HUDEP-2 (cell line): ENCODE measurements around the gene CHM.
A peak's percentile ranks its signal among the peaks of the same experiment; 100 is the strongest.

Experiments used
- DNase-seq, 76 experiments: peaks; one replicate each; lab custom pipeline; 2025; ENCODE audit not compliant: unreplicated experiment in 76 of 76; lab: John Stamatoyannopoulos, UW

The CHM gene

DNA sequence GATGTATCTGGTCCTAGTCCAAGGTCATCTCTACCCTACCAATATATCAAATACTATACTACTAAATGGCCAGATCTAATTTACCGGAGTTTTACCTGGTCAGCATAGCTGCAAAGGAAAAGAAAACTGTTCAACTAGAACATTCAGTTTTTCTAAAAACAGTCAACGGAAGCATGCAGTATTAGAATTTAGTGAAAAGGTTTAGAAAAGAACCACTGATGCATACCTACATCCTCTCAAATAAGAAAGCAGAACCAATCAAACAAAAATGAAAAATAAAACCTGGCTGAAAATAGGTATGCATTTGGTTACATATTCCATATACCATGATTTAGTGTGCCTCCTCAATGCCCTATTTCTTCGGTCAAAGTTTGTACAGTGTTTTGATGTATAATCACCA is 140.0 kb downstream of the CHM start:
- DNase-seq, result no peak

DNA sequence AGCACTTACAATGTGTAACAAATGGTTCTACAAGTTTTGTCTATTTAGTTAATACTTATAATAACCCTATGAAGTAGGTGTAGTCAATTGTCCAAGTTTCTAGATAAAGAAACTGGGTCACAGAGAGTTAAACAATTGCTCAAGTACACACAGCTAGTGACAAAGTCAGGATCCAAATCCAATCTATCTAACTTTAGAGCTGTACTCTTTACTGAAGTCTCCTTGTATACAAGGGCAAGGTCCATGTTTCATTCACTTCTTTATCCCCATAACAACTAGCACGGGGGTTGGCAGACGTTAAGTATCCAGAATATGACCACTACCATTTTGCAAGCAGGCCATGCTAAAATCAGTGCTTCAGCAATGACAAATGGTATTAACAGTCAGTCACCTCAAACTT is 141.0 kb downstream of the CHM start:
- DNase-seq, result no peak

DNA sequence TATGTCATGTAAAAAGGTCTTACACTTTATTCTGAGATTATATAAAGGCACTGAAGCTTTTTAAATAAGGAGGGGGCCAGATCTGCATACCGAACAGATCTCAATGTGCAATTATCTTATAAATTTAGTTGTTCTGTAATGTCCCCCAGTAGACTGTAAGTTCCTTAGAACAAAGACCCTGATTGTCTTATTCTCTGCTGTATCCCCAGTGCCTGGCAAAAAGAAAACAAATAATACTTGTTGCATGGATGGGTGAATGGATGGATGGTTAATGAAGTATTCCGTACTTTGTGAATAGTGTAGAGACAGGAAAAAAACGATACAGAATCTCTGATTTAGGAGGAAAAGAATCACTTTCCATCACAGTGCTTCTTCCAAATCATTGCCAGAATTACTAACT is 141.5 kb downstream of the CHM start:
- no peak for DNase-seq

DNA sequence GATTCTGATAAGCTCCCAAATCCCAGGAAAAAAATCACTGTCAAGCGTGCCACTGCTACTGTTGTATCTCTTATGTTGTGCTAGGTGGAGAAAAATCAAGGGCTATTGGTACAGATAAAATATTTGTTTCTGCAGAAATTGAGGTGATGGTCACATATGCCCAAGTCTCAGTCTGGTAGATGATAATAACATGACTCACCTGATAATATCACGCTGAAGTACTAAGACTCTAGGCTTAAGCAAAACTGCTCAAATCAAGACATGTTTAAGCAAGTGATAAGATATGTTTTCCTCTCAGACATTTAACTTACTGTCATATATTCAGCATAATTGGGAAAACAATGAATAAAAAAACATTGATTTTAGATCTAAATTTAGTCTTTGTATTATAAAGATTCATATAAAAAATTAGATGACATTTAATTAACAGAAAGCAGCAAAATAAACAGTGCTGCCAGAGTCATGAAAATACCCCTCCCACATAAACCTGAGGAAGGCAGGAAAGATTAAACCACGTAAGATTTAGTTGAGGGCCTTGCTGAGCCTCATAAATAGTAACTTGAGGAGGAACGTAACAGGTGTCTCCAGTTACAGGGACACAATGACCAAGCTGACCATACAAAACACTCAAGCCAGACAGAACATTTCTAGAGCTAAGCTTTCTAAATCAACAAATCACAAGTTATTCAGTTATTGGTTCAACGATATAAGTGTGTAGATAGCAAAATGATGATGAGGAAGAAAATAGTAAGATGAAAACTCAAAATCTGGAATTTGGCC is 143.5 kb downstream of the CHM start:
- DNase-seq, result peak in 3 of 76 experiments; percentile 0 to 27 (median 2)

DNA sequence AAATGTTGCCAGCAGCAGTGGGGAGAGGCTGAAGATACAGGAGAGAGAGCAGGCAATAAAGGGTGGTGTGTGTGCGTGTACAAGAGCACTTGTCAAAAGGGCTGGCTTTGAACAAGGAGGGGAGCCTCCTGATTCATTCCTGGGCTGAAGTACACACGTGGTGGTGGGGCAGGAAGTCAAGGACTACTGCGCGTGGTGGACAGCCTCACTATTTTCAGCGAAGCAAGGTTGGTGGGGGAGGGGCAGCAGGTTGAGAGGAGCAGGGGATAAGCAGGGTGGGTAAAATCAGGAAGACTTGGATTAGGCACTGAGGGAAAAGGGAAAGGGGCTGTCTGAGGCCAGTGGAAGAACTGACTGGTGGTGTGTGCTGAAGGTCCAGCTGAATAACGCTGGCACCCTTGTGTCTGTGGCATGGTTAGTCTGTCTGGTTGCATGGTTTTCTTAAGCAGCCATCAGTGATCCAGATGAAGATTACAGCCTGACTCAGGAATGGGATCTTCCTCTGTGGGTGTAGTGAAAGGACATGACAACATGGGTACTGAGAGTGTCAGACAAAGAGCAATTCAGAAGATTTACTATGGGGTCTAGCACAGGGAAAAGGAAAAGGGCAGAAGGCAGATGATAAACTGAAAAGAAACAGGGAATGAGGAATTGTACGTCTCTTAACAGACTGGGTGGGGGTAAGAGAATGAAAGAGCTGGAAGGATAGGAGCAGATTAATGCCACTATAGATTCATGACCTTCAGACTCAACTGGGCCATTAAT is 149.8 kb downstream of the CHM start:
- DNase-seq, result no peak

DNA sequence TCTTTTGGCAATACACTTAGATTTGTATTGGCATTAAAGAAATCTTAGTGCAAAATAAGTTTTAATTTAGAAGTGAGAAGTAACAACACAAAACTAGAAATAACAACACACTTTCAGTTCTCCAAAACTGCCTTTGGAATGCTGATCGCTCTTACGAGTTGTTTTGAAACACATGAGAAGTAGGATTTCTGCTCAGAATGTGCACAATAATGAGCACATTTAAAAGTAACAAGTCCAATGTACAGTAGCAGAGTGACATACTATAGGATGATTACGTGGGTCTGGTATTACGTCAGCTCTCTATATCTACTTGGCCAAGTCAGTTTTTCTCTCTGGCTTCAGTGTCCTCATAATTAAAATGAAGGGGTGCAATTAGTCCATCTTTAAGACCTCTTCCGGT is 164.8 kb downstream of the CHM start:
- DNase-seq, result no peak

DNA sequence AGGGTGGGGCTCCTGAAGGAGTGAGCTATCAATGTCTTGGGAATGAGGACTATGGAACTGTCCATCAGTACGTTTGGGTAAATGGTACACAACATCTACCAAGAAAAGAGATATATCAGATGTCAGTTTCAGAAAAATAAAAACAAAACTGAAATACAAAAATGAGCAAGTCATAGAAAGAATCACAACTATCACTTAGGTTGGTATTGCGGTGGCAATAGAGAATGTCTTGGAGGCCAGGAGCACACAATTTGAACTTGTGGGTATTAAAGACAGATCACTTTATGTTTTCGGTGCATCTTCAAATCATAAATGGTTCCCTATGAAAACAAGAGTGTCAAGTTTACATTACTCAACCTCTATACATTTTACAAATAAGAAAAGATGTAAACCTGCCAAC is 176.8 kb downstream of the CHM start:
- DNase-seq, result no peak

DNA sequence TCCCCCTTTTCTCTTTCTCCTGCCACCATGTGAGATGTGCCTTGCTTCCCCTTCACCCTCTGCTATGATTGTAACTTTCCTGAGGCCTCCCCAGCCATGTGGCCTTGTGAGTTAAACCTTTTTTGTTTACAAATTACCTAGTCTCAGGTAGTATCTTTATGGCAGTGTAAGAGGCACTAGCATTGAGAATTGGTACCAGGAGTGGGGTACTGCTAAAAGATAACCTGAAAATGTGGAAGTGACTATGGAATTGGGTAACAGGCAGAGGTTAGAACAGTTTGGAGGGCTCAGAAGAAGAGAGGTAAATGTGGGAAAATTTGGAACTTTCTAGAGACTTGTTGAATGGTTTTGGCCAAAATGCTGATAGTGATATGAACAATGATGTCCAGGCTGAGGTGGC is 182.0 kb downstream of the CHM start:
- no peak for DNase-seq

DNA sequence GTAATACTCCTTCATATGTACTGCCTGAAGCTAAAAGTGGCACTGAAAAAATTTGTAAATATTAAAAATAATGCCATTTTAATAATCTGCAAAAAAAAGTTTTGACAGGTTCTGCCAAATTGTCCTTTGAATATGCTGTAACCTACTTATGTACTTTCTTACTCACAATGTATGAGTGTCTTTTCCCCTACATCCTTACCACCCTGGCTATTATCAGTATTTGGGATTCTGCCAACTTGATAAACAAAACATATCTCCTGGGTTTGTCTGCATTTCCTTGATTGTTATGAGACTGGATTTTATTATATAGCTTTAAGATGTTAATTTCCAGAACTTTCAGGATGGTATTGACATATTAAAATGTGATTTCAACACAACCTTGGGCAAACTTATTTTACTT is 187.9 kb downstream of the CHM start:
- DNase-seq, result peak in 2 of 76 experiments; percentile 0 to 1

DNA sequence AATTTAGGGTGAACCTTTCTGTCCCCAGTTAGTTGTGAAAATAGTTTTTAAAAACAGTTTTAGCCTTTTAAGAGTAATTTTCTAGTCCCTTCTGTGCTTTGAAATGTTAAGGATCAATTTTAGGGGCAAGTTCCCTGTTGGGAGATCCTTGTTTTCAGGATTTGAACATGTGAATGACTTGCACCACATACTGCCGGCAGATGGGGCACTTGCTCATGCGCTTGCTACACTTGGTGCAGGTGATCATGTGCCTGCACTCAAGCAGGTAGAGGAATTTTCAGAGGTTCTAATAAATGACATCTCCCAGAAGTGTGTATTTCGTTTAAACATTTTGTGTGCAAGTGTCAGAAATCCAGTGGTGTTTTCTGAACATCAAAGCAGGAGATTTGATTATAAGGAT is 195.9 kb downstream of the CHM start:
- peak in 15 of 76 experiments; percentile 0 to 11 (median 1) for DNase-seq

DNA sequence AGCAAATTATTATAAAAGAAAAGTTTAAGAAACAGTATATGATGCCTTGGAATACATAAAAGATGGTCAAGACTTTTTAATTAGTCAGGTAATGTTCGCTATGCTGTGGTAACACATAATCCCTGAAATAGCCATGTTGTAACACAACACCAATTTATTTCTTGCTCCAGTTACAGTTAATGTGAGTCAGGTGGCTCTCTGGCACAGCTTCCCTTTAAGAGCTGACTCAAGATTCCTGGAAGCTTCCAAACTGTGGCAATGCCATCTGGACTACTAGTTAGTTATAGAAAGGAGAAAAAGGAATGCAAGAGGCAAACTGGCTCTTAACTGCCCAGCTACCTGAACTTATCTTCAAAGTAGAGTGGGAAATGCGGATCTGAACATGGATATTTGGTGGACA is 210.5 kb downstream of the CHM start:
- no peak for DNase-seq

DNA sequence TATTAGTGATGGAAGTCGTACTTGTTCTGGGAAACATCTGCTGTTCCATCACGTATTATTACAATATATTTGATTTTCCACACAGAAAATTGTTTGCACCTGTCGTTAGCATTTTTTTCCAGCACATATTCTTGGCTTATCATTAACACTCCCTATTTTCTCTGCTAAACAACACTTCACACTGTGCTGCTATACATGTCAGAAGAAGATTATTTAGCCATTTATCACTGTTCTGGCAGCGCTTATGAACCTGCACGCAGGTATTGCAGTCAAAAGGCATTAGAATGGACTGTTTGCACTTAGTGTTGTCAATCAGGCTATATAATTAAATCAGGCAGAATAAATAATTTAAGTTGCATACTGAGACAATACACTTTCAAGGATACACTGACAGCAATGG is 218.6 kb downstream of the CHM start:
- DNase-seq, result no peak

DNA sequence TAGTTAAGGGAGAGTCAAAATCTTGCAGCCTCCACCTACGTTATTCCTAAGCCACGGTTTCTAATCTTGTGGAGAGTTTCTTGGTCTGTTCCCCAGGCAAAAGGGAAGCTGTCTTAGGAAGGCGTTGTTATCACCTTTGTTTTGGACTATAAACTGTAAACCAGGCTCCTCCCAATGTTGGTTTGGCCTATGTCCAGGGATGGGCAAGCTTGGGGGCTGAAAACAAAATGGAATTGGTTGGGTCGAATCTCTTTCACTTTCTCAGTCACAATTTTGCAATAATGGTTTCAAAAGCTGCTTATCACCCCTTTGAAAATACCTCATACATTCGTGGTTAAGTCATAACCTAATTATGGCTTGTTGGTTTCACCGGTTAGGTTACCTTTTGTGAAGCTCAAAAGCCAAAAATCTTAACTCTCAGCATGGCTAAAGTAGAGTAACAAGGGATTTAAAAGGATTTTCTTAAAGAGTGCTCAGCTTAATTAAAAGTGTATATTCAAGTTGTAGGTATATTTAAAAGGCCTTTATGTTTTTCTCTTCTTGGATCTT is 232.1 kb downstream of the CHM start:
- DNase-seq, result no peak
